Neural progenitor cell (in vitro differentiated cells): Measurements from ENCODE around the gene BCL2L2.

ENCODE experiments used
- CTCF ChIP-seq: fragments of 200-600 bp; sonication (generic); IDR thresholded peaks from 2 replicates; pipeline ENCODE4 v1.5.1; 2017; ENCODE audit warnings: antibody characterized with exemption, mild to moderate bottlenecking
- EZH2 ChIP-seq: fragments of 200-600 bp; sonication (generic); IDR thresholded peaks from 2 replicates; pipeline ENCODE4 v1.6.1; 2017; ENCODE audit warnings: antibody characterized with exemption, mild to moderate bottlenecking, moderate library complexity
- EZH2phosphoT487 ChIP-seq: fragments of 200-600 bp; sonication (generic); IDR thresholded peaks from 2 replicates; pipeline ENCODE4 v1.6.1; 2017; ENCODE audit warnings: antibody characterized with exemption

GRCh38 chr14:23347406-23348296, 41.0 kb downstream of the BCL2L2 start:
- TF ChIP-seq CTCF, result no peak
- no peak for TF ChIP-seq EZH2
- TF ChIP-seq EZH2phosphoT487, result no peak
